Calu3 (cell line): ENCODE measurements around the gene FBXL17. TPM values are rescaled to one million over a fixed set of nuclear protein-coding genes. Genes with fewer than 3 reads are reported as not detected.

Source experiments
- BruUV-seq: library from RNA; stranded (reverse); fragments of 400-500 nt; replicated peaks from 2 replicates; lab custom pipeline; 2021; lab: Mats Ljungman, UMichigan
- CTCF ChIA-PET: fragments of 300-600 bp; sonication (Branson Sonifier 250); formaldehyde crosslinking; loops from one replicate; lab custom pipeline; 2022; ENCODE audit warnings: antibody characterized with exemption; lab: Charles Lee
- DNase-seq: peaks from one replicate; pipeline ENCODE4 v3.0.0; 2022
- H3K27ac Mint-ChIP-seq: one replicate; pipeline ENCODE4 v1.8.0; 2022; ENCODE audit warnings: mixed read lengths; ENCODE audit not compliant: unreplicated experiment
- H3K27me3 Mint-ChIP-seq: one replicate; pipeline ENCODE4 v1.8.0; 2022; ENCODE audit warnings: mixed read lengths; ENCODE audit not compliant: unreplicated experiment
- H3K36me3 Mint-ChIP-seq: one replicate; pipeline ENCODE4 v1.8.0; 2022; ENCODE audit warnings: mild to moderate bottlenecking, moderate library complexity, mixed read lengths; ENCODE audit not compliant: insufficient read depth, unreplicated experiment
- H3K4me1 Mint-ChIP-seq: one replicate; pipeline ENCODE4 v1.8.0; 2022; ENCODE audit warnings: mild to moderate bottlenecking, low read depth, mixed read lengths; ENCODE audit not compliant: unreplicated experiment
- H3K4me3 Mint-ChIP-seq: one replicate; pipeline ENCODE4 v1.8.0; 2022; ENCODE audit warnings: mild to moderate bottlenecking, low read depth, moderate library complexity, mixed read lengths; ENCODE audit not compliant: unreplicated experiment
- H3K9me3 Mint-ChIP-seq: one replicate; pipeline ENCODE4 v1.8.0; 2022; ENCODE audit warnings: low read depth, mixed read lengths; ENCODE audit not compliant: unreplicated experiment
- CTCF ChIP-seq: fragments of 200-600 bp; IDR thresholded peaks from one replicate; pipeline ENCODE4 v1.8.0; 2022; ENCODE audit warnings: antibody characterized with exemption; ENCODE audit not compliant: unreplicated experiment
- intact Hi-C: fragments of 100-400 bp; cut with micrococcal nuclease; formaldehyde crosslinking; loops from one replicate; pipeline ENCODE4 v1.10.0; 2022; ENCODE audit not compliant: unreplicated experiment
- total RNA-seq: library from RNA; stranded (reverse); gene quantifications from 2 replicates; pipeline ENCODE4 v1.2.3, GENCODE V29; 2022

The FBXL17 gene
- total RNA-seq, 1 experiment from 2014 or later = 19.6 TPM

GRCh38 chr5:108078345-108078744 is 303.6 kb downstream of the FBXL17 start:
- no peak overlapping the region for H3K27ac Mint-ChIP-seq
- no peaks in the 10 kb centered on the region for H3K4me1 Mint-ChIP-seq
- intact Hi-C loops = no loop called here
- H3K27me3 Mint-ChIP-seq = no peaks in the 10 kb centered on the region
- no peak for TF ChIP-seq CTCF
- BruUV-seq = no TSS peak
- CTCF ChIA-PET = no interaction called here
- no peak overlapping the region for H3K4me3 Mint-ChIP-seq
- H3K9me3 Mint-ChIP-seq = peaks cover 4% of the 10 kb centered on the region
- H3K36me3 Mint-ChIP-seq = no peaks in the 10 kb centered on the region
- DNase-seq = no peak

GRCh38 chr5:108074626-108075025 is 307.3 kb downstream of the FBXL17 start:
- no peaks in the 10 kb centered on the region for H3K27me3 Mint-ChIP-seq
- no TSS peak for BruUV-seq
- H3K4me1 Mint-ChIP-seq = no peaks in the 10 kb centered on the region
- DNase-seq = no peak
- TF ChIP-seq CTCF = no peak
- no peak overlapping the region for H3K27ac Mint-ChIP-seq
- no peak overlapping the region for H3K4me3 Mint-ChIP-seq
- intact Hi-C loops = no loop called here
- CTCF ChIA-PET = interaction anchor here (0.6 to 1.2 kb wide), 4 partner anchors 9 to 94 kb away, joined by 3 to 4 read pairs (median 3); no protein-coding TSS in a partner anchor
- H3K9me3 Mint-ChIP-seq = peaks cover 4% of the 10 kb centered on the region
- no peaks in the 10 kb centered on the region for H3K36me3 Mint-ChIP-seq

DNA sequence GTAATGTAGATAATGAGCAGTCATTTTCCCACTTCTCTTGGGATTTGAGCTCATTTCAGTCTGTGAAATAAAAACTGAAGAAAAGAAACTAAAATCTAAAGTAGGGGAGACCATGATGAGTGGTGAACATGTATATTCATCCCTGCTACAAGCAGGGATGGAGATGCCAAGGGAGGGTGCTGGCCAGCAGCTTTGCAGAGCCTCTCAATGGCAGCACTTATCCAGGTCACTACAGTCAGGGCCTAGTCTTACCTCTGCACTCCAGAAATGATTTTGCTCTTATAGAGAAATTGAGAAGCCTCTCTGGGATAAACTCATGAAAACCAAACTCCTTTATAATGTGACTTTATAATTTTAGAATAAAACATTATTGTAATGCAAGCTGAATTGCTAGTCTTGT is 317.6 kb downstream of the FBXL17 start:
- CTCF ChIA-PET = no interaction called here
- no peak for DNase-seq
- intact Hi-C loops = no loop called here
- no TSS peak for BruUV-seq
- no peaks in the 10 kb centered on the region for H3K9me3 Mint-ChIP-seq
- no peak overlapping the region for H3K4me3 Mint-ChIP-seq
- no peaks in the 10 kb centered on the region for H3K4me1 Mint-ChIP-seq
- no peaks in the 10 kb centered on the region for H3K27me3 Mint-ChIP-seq
- no peaks in the 10 kb centered on the region for H3K36me3 Mint-ChIP-seq
- TF ChIP-seq CTCF = no peak
- H3K27ac Mint-ChIP-seq = no peak overlapping the region

GRCh38 chr5:108061941-108062340 is 320.0 kb downstream of the FBXL17 start:
- Mint-ChIP-seq H3K27ac (no peak overlapping the region), H3K4me1 (no peaks in the 10 kb centered on the region), H3K9me3 (no peaks in the 10 kb centered on the region), H3K4me3 (no peak overlapping the region), H3K36me3 (no peaks in the 10 kb centered on the region), H3K27me3 (no peaks in the 10 kb centered on the region)
- no peak for TF ChIP-seq CTCF
- CTCF ChIA-PET = no interaction called here
- BruUV-seq = no TSS peak
- intact Hi-C loops = no loop called here
- DNase-seq = no peak
